GM18870 (cell line): Measurements from ENCODE around the gene POLR3E.

ENCODE experiments used
- ATAC-seq: cut with Tn5 transposase; IDR thresholded peaks from one replicate; pipeline ENCODE4 v1.9.1; 2021; ENCODE audit warnings: moderate library complexity; ENCODE audit not compliant: unreplicated experiment

POLR3E gene

GRCh38 chr16:22315979-22316378 lies 18.8 kb downstream of the POLR3E start:
- no peak for ATAC-seq

DNA sequence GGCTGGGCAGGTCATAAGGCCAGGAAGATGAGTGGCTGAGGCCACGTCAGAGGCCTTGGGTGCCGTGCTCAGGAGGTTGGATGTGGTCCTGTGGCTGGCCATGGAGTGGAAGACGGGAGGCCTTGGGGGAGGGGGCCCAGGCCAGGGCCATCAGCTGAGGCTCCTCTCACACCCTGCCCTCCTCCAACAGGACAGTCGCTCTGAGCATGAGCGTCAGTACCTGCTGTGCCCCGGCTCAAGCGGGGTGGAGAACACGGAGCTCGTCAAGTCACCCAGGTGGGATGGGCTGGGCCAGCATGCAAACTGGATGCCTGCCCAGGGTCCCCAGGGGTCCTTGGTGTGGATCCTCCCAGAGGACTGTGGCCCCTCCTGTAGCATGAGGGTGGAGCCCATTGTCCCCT lies 19.2 kb downstream of the POLR3E start:
- no peak for ATAC-seq

DNA sequence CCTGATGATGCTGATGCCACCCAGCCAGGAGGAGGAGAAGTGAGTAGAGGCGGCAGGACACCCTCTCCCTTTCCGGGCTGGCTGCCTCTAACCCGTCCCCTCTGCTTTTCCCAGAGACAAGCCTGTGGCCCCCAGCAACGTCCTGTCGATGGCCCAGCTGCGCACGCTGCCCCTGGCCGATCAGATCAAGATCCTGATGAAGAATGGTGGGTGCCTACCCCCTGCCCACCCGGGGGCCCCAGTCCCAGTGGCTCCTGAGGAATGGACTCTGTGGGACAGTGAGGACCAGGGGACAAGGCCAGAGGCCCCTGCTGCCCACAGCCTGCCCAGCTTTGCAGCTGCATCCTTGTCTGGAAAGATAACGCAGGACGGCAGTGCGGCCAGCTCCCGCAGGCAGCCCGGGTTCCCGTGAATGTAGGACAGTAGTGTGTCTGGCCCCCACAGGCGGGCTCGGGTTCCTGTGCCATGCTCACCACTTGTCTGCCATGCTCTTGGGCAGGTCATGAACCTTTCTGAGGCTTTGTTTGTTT lies 19.9 kb downstream of the POLR3E start:
- ATAC-seq, result no peak

- no peak for ATAC-seq
Measured at GRCh38 chr16:22317625-22318024, 20.4 kb downstream of the POLR3E start.

GRCh38 chr16:22318690-22319358 lies 21.6 kb downstream of the POLR3E start:
- no peak for ATAC-seq

DNA sequence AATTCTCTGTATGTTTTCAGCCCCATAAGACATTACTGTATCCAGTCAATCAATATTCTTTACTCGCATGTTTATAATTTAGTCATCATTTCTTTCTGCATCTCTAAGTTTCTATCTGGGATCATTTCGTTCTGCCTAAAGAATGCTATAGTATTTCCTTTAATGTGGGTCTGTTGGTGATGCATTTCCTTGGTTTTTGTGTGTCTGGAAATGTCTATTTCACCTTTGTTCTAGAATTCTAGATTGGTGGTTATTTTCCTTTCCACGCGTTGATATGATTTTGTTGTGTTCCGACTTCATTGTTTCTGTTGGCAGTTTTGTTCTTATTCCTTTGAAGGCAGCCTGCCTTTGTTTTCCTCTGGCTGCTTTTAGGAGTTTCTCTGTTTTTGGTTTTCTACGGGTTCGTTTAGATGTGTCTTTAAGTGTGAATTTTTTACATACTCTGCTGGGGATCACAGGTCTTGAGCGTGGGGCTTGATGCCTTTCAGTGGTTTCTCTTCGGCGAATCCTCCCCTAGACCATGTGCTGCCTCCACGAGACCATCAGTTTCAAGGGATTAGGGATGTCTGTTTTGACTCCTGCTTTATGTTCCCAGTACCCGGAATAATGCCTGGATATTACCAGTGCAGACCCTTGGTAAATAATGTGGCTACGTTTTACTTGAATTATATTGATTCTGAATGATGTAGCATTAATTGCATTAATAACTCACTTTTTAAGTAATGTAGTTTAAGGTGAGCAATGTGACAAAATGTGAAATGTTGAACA lies 23.5 kb downstream of the POLR3E start:
- no peak for ATAC-seq

- no peak for ATAC-seq
Measured at GRCh38 chr16:22321340-22322001, 24.3 kb downstream of the POLR3E start.

- ATAC-seq, result no peak
Measured at GRCh38 chr16:22322021-22322471, 24.8 kb downstream of the POLR3E start.

GRCh38 chr16:22322741-22323140 lies 25.5 kb downstream of the POLR3E start:
- no peak for ATAC-seq

DNA sequence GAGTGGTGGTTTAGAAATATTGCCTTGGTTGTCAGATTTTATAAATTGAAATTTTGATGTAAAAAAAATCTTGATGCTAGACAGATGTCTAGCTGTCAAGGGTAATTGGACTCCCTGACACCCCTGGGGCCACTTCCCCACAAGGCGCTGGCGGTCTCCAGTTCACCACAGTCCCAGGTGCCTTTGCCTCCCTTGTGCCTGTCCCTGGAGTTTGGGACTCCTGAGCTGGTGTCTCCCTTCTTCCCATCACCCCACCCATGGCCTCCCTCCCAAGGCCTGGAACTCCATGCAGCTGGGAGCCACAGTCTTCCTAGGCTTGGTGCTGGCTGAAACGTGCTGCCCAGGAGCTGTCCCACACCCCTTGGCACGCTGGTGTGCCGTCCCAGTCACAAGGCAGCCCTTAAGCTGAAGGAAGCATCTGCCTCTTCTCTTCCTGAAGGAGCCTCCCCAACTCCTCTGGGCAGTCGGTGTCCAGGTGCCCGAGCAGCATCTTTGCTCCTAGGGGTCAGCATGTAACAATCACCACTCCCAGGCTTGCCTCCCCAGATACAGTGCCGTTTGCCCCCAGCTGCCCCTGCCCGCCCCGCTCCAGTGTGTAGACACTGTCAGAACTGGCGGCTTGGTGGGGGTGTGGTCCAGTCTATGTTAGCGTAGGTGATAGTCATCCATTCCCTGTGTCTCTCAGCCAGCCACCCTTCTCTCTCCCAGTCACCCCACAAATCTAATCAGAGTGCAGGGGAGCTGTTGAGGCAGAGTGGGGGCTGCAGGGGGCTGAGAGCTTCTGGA lies 26.2 kb downstream of the POLR3E start:
- no peak for ATAC-seq

GRCh38 chr16:22323959-22324786 lies 27.0 kb downstream of the POLR3E start:
- no peak for ATAC-seq

DNA sequence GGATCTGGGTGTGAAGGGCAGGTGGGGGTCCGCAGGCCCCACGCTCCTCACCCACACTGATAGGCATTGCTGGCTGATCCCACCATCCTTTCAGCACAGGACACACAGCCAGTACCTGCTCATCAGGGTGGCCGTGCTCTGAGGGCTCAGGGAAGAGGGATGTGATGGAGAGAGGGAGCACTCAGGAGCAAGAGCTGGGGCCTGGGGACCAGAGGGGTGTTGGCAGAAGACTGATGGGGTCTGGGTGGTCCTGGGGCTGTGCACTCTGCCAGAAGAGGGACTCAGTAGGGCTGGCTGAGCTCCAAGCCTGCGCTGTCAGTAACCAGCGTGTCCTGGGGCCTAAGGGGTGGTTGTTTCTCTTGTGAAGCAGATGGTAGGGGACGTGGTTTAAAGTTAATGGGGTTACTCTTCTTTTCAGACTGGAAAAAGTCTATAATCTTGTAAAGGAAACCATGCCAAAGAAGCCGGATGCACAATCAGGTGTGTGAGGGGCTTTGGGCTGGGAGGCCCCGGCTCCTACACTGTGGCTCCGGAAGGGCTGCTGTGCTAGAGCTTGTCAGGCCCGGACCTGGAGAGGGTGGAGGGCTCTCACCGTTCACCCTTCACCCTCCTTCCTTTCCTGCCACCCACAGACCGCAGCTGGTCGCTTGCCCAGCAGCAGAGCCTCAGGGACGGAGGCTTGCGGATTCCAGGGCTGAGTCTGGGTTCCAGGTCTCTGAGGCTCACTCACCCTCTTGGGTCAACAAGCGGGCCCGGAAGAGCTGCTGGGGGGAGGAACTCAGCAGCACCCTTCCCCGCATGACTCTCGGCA lies 27.8 kb downstream of the POLR3E start:
- no peak for ATAC-seq

DNA sequence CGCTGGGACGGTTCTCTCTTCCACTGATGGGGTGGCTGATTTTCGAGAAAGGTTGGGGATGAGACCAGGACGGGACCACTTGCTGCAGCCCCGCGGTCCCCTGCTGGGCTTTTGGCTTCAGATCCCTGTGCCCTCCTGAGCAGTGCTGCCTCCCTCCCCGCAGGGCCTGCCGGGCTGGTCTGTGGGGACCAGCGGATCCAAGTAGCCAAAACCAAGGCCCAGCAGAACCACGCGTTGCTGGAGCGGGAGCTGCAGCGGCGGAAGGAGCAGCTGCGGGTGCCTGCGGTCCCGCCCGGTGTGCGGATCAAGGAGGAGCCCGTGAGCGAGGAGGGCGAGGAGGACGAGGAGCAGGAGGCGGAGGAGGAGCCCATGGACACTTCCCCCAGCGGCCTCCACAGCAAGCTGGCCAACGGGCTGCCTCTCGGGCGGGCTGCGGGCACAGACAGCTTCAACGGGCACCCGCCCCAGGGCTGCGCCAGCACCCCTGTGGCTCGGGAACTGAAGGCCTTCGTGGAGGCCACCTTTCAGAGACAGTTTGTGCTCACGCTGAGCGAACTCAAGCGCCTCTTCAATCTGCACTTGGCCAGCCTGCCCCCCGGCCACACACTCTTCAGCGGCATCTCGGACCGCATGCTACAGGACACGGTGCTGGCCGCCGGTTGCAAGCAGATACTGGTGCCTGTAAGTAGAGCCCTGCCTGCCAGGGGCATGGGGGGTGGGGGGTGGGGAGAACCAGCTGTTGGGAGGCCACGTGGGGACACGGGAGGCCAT lies 28.6 kb downstream of the POLR3E start:
- no peak for ATAC-seq

GRCh38 chr16:22326369-22326652 lies 29.1 kb downstream of the POLR3E start:
- ATAC-seq, result no peak

- ATAC-seq, result no peak
Measured at GRCh38 chr16:22326771-22327445, 29.7 kb downstream of the POLR3E start.

DNA sequence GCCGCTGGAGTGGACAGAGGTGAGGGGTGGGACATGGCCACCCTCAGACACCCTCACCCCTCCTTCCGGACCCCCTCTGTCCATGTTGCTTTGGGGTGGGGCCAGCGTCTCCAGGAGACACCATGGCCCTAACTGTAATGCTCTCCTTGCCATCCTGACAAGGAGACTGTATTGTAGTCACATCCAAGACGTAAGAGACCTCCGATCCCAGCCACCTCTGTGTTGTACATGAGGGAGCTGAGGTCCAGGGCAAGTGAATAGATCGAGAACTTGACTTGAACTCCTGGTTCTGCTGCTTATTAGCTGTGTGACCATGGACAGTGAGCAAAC lies 30.2 kb downstream of the POLR3E start:
- ATAC-seq, result no peak

GRCh38 chr16:22328081-22328725 lies 31.0 kb downstream of the POLR3E start:
- no peak for ATAC-seq

DNA sequence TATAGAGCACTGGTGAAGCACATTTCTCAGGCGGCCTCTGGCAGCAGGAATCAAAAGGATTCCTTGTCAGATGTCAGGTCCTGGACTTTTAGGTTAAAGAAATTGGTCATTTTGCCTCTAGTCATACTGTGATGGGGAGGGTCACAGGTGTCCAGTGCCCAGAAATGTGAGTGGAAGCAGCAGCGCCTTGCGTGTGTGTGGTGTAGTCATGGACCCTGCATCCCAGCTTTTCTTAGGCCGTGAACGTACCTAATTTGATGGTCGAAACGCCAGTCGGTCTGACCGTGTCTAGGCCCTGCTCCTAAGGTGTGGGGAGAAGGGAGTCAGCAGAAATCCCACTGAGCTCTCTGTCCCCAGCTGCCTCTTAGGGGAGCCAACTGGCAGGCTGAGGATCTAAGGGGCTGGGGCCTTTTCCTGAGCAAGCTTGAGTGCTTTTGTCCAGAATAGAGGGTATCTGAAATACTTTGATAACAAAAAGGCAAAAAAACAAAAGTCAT lies 32.0 kb downstream of the POLR3E start:
- ATAC-seq, result no peak
